T-helper 9 cell (primary cell): ENCODE measurements around the gene NDUFC2.
"Not testable (repeated sequence)": the region's sequence is repeated elsewhere in the genome, so short reads cannot be mapped to it uniquely, and the experiment has no call there.

Experiments
- DNase-seq: peaks from one replicate; pipeline ENCODE4 v3.0.0-alpha.2; 2020

The NDUFC2 gene

GRCh38 chr11:78050964-78051831, 28.5 kb downstream of the NDUFC2 start:
- DNase-seq: no peak

GRCh38 chr11:78049348-78049747, 30.3 kb downstream of the NDUFC2 start:
- DNase-seq: no peak

- DNase-seq: no peak
These were observed 31.1 kb downstream of the NDUFC2 start for GRCh38 chr11:78048561-78048960.

DNA sequence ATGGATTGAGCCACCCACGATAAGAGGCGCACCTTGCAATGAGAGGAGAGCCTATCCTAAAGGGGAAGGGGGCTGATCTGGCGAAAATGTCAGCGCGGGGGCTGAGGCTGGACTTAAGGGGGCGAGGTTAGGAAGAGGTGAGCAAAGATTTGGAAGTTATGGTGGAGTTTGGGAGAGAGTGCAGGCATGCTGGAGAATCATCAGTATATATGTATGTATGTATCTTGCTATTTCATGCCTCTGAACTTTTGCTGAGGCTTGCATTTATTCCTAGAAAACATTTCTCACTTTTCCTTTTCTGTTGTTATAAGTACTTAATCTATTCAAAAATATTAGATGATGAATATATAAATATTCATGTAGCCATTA, 33.2 kb downstream of the NDUFC2 start:
- DNase-seq: no peak

- DNase-seq: peak; percentile 78
These were observed 33.7 kb downstream of the NDUFC2 start for GRCh38 chr11:78045851-78046485.

GRCh38 chr11:78044706-78045105, 35.0 kb downstream of the NDUFC2 start:
- no peak for DNase-seq

DNA sequence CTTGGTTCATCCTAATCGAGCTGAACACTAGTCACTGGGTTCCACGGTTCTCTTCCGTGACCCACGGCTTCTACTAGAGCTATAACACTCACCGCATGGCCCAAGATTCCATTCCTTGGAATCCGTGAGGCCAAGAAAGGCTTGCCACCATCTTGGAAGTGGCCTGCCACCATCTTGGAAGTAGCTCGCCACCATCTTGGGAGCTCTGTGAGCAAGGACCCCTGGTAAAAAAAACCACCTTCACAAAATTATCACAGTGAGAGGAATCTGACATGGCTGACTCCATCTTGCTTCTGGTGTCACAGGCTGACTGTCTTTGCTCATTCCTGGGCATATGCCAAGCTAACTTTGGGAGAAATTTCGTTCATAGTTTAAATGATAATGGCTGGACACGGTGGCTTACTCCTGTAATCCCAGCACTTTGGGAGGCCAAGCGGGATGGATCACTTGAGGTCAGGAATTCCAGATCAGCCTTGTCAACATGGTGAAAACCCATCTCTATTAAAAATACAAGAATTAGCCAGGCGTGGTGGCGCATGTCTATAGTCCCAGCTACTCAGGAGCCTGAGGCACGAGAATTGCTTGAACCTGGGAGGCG, 37.7 kb downstream of the NDUFC2 start:
- no peak for DNase-seq

DNA sequence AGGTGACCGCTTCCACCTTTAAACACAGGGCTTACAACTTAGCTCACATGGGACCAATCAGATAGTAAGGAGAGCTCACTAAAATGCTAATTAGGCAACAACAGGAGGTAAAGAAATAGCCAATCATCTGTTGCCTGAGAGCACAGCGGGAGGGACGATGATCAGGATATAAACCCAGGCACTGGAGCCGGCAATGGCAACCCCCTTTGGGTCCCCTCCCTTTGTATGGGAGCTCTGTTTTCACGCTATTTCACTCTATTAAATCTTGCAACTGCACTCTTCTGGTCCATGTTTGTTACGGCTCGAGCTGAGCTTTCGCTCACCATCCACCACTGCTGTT, 38.3 kb downstream of the NDUFC2 start:
- DNase-seq: not testable (repeated sequence)

GRCh38 chr11:78040691-78041379, 38.8 kb downstream of the NDUFC2 start:
- DNase-seq: no peak

DNA sequence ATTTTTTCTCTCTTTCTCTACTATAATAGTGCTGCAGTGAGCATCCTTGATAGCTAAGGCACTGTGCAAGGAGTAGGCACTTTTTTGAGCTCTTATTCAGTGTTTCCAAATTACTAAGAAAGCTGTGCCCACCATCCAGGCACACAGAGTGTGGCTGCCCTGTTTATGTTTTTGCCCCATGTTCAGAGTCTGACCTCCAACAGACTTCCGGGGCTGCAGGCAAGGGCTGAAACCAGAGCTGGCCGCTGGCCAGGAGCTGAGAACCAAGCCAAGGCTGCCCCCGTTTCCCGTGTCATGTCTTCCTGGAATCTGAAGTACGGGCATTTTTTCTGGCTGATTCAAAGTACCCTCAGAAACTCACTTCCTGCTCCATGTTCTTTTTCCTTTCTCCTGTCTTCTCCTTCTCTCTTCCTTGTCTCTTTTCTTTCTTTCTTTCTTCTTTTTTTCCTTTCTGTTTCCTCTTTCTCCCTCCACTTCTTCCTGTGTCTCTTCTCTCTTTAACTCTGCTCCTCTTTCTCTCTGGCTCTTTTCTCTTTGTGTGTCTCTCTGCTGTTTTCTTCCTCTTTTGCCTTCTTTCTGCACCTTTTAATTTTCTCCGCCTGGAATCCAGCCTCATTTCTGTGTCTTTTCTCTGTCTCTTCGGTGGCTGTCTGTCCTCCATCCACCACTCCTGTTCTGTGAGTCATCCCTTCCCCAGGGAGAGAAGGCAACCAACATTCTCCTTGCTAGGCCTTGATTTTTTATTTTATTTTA, 39.6 kb downstream of the NDUFC2 start:
- no peak for DNase-seq

- no peak for DNase-seq
These were observed 40.2 kb downstream of the NDUFC2 start for GRCh38 chr11:78039391-78039918.

DNA sequence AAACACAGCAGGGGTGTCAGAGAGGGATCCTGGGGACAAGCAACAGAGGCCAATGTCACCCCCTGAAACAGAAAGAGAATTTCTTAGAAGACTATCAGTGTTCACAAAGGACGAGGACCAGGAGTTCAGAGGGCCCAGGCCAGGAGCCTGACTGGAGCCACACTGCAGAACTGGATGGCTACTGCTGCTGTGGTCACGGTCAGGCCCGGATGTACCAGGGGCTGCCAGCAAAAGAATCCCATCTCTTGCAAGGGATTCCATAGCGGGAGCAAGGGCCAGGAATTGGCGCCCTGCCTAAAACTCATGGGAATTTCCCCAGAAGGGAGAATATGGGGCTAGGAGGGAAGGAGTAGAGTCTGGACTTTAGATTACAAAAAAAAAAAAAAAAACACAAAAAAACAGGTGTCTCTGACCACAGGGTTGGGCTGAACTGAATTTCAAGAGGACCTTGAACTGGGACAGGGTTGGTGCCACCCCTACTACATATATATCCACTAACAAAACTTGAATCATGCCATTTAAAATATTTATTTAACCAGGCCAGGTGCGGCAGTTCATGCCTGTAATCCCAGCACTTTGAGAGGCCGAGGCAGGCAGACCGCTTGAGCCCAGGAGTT, 40.9 kb downstream of the NDUFC2 start:
- DNase-seq: no peak

GRCh38 chr11:78037825-78038620, 41.6 kb downstream of the NDUFC2 start:
- DNase-seq: no peak

GRCh38 chr11:78037056-78037455, 42.6 kb downstream of the NDUFC2 start:
- DNase-seq: no peak

GRCh38 chr11:78036313-78036712, 43.3 kb downstream of the NDUFC2 start:
- DNase-seq: no peak

DNA sequence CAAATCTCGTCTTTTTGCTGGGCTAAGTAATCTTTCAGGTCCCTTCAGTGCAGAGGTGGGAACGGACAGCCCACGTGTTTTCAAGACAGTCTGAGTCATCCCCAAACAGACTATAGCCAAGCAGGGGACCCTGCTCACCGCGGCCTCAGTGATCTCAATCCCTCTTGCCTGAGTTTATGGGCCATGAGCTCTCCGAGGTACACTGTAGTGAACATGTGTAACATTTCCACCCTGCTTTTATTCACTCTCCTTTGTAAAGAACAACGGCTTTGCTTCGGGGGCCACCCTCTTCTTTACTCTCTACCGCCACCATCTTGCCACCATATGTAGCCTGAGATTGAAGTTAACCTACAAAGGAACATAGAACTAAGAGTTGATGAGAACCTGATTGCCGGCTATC, 45.0 kb downstream of the NDUFC2 start:
- no peak for DNase-seq

DNA sequence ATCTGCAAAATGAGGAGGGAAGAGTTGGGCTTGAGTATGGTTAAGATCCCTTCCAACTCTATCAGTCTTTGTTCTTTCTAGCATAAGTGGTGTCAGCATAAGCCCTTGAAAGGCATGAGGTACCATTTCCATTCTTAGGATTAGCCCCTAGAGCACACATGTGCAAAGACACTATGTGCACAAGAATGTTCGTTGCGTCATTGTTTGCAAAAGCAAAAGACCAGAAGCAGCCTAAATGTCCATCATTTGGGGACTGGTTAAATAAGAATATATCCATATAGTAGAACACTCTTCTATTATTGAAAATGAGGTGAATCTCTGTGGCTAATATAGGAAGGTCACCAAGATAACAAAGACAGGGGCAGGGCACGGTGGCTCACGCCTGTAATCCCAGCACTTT, 46.6 kb downstream of the NDUFC2 start:
- DNase-seq: no peak

- no peak for DNase-seq
These were observed 47.6 kb downstream of the NDUFC2 start for GRCh38 chr11:78032090-78032489.

DNA sequence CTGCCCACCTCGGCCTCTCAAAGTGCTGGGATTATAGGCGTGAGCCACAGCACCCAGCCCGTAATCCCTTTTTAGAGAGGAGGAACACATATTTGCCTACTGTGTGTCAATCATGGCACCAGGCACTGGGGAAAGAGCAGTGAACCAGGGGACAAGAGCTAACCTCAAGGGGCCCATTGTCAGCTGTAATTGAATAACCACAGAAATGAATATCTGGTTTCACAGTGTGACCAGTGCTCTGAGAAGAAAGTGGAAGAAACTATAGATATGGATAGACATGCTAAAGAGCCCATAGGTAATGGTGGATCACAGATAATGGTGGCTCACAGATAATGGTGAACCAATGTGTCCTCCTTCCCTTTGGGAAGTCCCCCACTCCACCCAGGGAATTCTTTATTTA, 48.0 kb downstream of the NDUFC2 start:
- no peak for DNase-seq

DNA sequence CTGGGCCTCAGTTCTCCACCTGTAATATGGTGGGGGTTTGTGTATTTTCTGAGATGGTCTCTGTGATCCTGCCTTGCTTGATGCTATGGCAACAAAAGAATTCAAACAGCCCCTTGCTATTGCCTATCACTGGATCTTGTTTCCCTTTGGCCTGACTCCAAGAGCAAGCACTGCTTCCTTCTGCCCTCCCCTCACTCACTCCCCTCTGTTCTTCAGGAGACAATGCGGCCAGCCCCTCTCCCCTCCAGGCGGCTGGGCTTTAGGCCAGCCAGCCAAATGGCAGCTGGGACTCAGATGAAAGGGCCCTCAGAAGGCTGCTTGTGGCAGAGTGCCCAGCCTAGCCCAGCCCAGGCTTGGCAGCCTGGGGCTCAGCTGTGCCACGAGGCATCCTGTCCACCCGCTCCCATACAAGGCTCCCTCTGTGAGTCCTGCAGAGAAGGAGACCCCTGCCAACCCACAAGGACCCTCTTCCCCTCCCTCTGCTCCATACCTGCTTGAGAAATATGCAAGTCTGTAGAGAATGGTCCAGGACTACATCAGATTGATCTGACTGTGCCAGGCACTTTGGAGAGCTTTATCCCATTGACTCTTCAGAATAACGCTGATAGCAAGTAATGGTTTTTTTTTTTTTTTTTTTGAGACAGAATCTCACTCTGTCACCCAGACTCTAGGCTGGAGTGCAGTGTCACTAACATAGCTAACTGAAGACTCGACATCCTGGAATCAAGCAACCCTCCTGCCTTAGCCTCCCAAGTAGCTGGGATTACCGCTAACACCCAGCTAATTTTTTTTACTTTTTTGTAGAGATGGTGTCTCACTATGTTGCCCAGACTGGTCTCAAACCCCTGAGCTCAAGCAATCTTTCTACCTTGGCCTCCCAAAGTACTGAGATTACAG, 49.0 kb downstream of the NDUFC2 start:
- DNase-seq: no peak
